ENCODE measurements around the gene CRYBB1. TPM values are rescaled to one million over a fixed set of nuclear protein-coding genes. Genes with fewer than 3 reads are reported as not detected.

CRYBB1 gene
- total RNA-seq, 1 donor from 2014 or later, result 1.4 TPM

GRCh38 chr22:26550498-26551033 is 67.3 kb downstream of the CRYBB1 start:
- Histone ChIP-seq H3K4me3 (no peak overlapping the region), H3K27me3 (ENCODE audit: low read depth) (no peaks in the 10 kb centered on the region), H3K36me3 (peaks cover 9% of the 10 kb centered on the region), H3K9me3 (no peaks in the 10 kb centered on the region), H3K27ac (peak overlapping the region; percentile 47), H3K4me1 (peaks cover 60% of the 10 kb centered on the region)
- TF ChIP-seq CTCF (IDR thresholded peaks at IDR 0.05), result no peak
- intact Hi-C loops (cut with DNase I), result no loop called here
- DNase-seq (peak; percentile 75), ATAC-seq (peak; percentile 88 to 91)

GRCh38 chr22:26549902-26550497 is 67.8 kb downstream of the CRYBB1 start:
- no peak for ATAC-seq
- Histone ChIP-seq H3K27me3 (ENCODE audit: low read depth) (no peaks in the 10 kb centered on the region), H3K27ac (peak overlapping the region; percentile 47), H3K4me3 (no peak overlapping the region), H3K9me3 (no peaks in the 10 kb centered on the region), H3K36me3 (peaks cover 9% of the 10 kb centered on the region), H3K4me1 (peaks cover 56% of the 10 kb centered on the region)
- DNase-seq, result no peak
- no peak for TF ChIP-seq CTCF (IDR thresholded peaks at IDR 0.05)
- intact Hi-C loops (cut with DNase I), result no loop called here

Small RNAs within 50 kb of the gene (microRNA-seq; reads per million reads assigned to microRNA genes)
- gene MIR548J (ENCODE audit: borderline number of aligned reads), result 3.5 reads per million

Other genes starting within 250 kb of the CRYBB1 start
- gene ASPHD2, start 188.8 kb downstream of the CRYBB1 start, total RNA-seq, result 1.5 TPM
- gene HPS4, start 134.2 kb downstream of the CRYBB1 start, total RNA-seq, result 39.8 TPM
- gene SRRD, start 134.2 kb downstream of the CRYBB1 start, total RNA-seq, result 18.1 TPM
- gene TFIP11, start 105.6 kb downstream of the CRYBB1 start, total RNA-seq, result 28.4 TPM
- 63.1 TPM for gene TPST2, start 27.9 kb downstream of the CRYBB1 start, total RNA-seq
- not detected for gene CRYBA4, start 3.9 kb upstream of the CRYBB1 start, total RNA-seq
- 6.8 TPM for gene MIAT, start 39.6 kb upstream of the CRYBB1 start, total RNA-seq

Data from lower lobe of right lung (tissue), 2 donors.